Panc1 (cell line): ENCODE results near the gene SH3BP4. TPM values are rescaled to one million over a fixed set of nuclear protein-coding genes. Genes with fewer than 3 reads are reported as not detected.

Experiments
- ATAC-seq: fragments of 200-7000 bp; cut with Tn5 transposase; 2 replicates; pipeline ENCODE4 v1.9.1; 2020; ENCODE audit warnings: mild to moderate bottlenecking, moderate library complexity
- BruUV-seq: library from RNA; stranded (reverse); fragments of 400-500 nt; replicated peaks from 2 replicates; lab custom pipeline; 2021; lab: Mats Ljungman, UMichigan
- CTCF ChIA-PET: fragments of 300-600 bp; sonication (Branson Sonifier 250); formaldehyde crosslinking; loops from one replicate; lab custom pipeline; 2022; ENCODE audit warnings: antibody characterized with exemption; lab: Charles Lee
- POLR2A ChIA-PET: fragments of 300-600 bp; sonication (Branson Sonifier 250); formaldehyde crosslinking; loops from one replicate; lab custom pipeline; 2022; ENCODE audit warnings: antibody characterized with exemption; lab: Charles Lee
- DNase-seq: peaks from one replicate; pipeline ENCODE4 v3.0.0-alpha.2; 2010; ENCODE audit warnings: low read depth, low spot score
- H3K27ac ChIP-seq: 2 replicates; pipeline ENCODE4 v1.5.1; 2011; ENCODE audit warnings: mild to moderate bottlenecking, low read length, inconsistent platforms
- H3K27me3 ChIP-seq: fragments of 200-500 bp; sonication (Bioruptor generic); 2 replicates; pipeline ENCODE4 v1.6.0; 2014; ENCODE audit warnings: low read length, inconsistent platforms; ENCODE audit not compliant: control insufficient read depth, insufficient read depth
- H3K36me3 ChIP-seq: fragments of 200-500 bp; sonication (Bioruptor generic); 2 replicates; pipeline ENCODE4 v1.5.1; 2014; ENCODE audit warnings: inconsistent platforms, mild to moderate bottlenecking, low read length, moderate library complexity; ENCODE audit not compliant: control insufficient read depth, insufficient read depth
- H3K4me1 ChIP-seq: 2 replicates; pipeline ENCODE4 v1.5.1; 2011; ENCODE audit warnings: inconsistent platforms, mild to moderate bottlenecking, low read length, moderate library complexity; ENCODE audit not compliant: control insufficient read depth, insufficient read depth
- H3K4me3 ChIP-seq, 2 experiments: 2 replicates each; pipeline ENCODE4 v1.5.1; 2011 to 2012; ENCODE audit warnings: low read depth in 2 of 2, low read length in 2 of 2, mild to moderate bottlenecking in 2 of 2, inconsistent platforms in 1 of 2, moderate library complexity in 1 of 2
- H3K9me3 ChIP-seq: fragments of 200-500 bp; sonication (Bioruptor generic); 2 replicates; pipeline ENCODE4 v1.5.1; 2014; ENCODE audit warnings: low read depth, mild to moderate bottlenecking, inconsistent platforms, low read length, moderate library complexity; ENCODE audit not compliant: control insufficient read depth, insufficient read depth
- CTCF ChIP-seq: fragments of 450-650 bp; IDR thresholded peaks from 2 replicates; pipeline ENCODE4 v1.5.1; 2017; ENCODE audit warnings: mild to moderate bottlenecking
- POLR2AphosphoS5 ChIP-seq: IDR thresholded peaks from 2 replicates; pipeline ENCODE4 v1.6.1; 2012; ENCODE audit warnings: mild to moderate bottlenecking, low read depth, low read length, moderate library complexity
- REST ChIP-seq, 2 experiments: IDR thresholded peaks; 2 replicates each; pipeline ENCODE4 v1.6.1; 2011 to 2012; ENCODE audit warnings: low read depth in 2 of 2, control low read depth in 1 of 2, low read length in 1 of 2, mild to moderate bottlenecking in 1 of 2, moderate library complexity in 1 of 2; ENCODE audit not compliant: insufficient read depth in 1 of 2
- SIN3A ChIP-seq: IDR thresholded peaks from 2 replicates; pipeline ENCODE4 v1.6.1; 2012; ENCODE audit warnings: low read depth, mild to moderate bottlenecking, low read length, moderate library complexity, borderline replicate concordance; ENCODE audit not compliant: insufficient read depth
- TCF7L2 ChIP-seq: IDR thresholded peaks from 2 replicates; pipeline ENCODE4 v1.6.1; 2011; ENCODE audit warnings: mild to moderate bottlenecking, low read depth, low read length, inconsistent platforms
- in situ Hi-C: cut with HindIII; loops from 2 replicates; pipeline ENCODE4 v1.10.0; 2016; ENCODE audit warnings: low sequenced_read_pairs, low pct_unique_long_range_greater_than_20kb
- intact Hi-C: fragments of 100-400 bp; cut with micrococcal nuclease; formaldehyde crosslinking; loops from one replicate; pipeline ENCODE4 v1.10.0; 2022; ENCODE audit not compliant: unreplicated experiment
- total RNA-seq: library from RNA; stranded (reverse); gene quantifications from one replicate; pipeline ENCODE4 v1.2.1, GENCODE V29; 2021; ENCODE audit not compliant: unreplicated experiment

The SH3BP4 gene
- total RNA-seq, 1 experiment from 2014 or later, result 133 TPM

GRCh38 chr2:235024191-235024860, 72.5 kb downstream of the SH3BP4 start:
- no peaks in the 10 kb centered on the region for H3K9me3 ChIP-seq
- TF ChIP-seq SIN3A, result no peak
- TF ChIP-seq REST (IDR thresholded peaks at IDR 0.05; ENCODE audit: insufficient read depth in 1 of 2, low read depth in 2 of 2, low read length in 1 of 2), result no peak
- TF ChIP-seq TCF7L2, result no peak
- no peak for TF ChIP-seq CTCF
- TF ChIP-seq POLR2AphosphoS5, result peak; percentile 51; the same call in 1 of the 2 replicates
- peaks cover 85% of the 10 kb centered on the region for H3K4me1 ChIP-seq
- POLR2A ChIA-PET, result interaction anchor here (0.7 kb wide), 1 partner anchor 74 kb away, joined by 10 read pairs; no protein-coding TSS in a partner anchor
- H3K27ac ChIP-seq, result peak overlapping the region; percentile 88
- BruUV-seq, result no TSS peak
- peak; percentile 64 for ATAC-seq
- no peak for DNase-seq
- H3K36me3 ChIP-seq, result no peaks in the 10 kb centered on the region
- CTCF ChIA-PET, result no interaction called here
- in situ Hi-C loops (no loop called here), intact Hi-C loops (no loop called here)
- H3K27me3 ChIP-seq, result no peaks in the 10 kb centered on the region
- no peak overlapping the region for H3K4me3 ChIP-seq

GRCh38 chr2:235024931-235025773, 73.3 kb downstream of the SH3BP4 start:
- Histone ChIP-seq H3K9me3 (no peaks in the 10 kb centered on the region), H3K4me1 (peaks cover 89% of the 10 kb centered on the region), H3K4me3 (no peak overlapping the region), H3K36me3 (no peaks in the 10 kb centered on the region), H3K27ac (peak overlapping the region; percentile 88), H3K27me3 (no peaks in the 10 kb centered on the region)
- in situ Hi-C loops, result no loop called here
- intact Hi-C loops, result no loop called here
- CTCF ChIA-PET, result no interaction called here
- TF ChIP-seq CTCF (no peak), REST (IDR thresholded peaks at IDR 0.05; ENCODE audit: insufficient read depth in 1 of 2, low read depth in 2 of 2, low read length in 1 of 2) (no peak), POLR2AphosphoS5 (no peak), TCF7L2 (no peak), SIN3A (no peak)
- POLR2A ChIA-PET, result interaction anchor here (0.7 kb wide), 1 partner anchor 73 kb away, joined by 10 read pairs; no protein-coding TSS in a partner anchor
- no peak for ATAC-seq
- BruUV-seq, result no TSS peak
- no peak for DNase-seq
